GM23248 (cell line): ENCODE data around the gene PLK2.

Experiments
- EZH2 ChIP-seq: fragments of 200-600 bp; sonication (generic); IDR thresholded peaks from 2 replicates; pipeline ENCODE4 v1.6.1; 2018; ENCODE audit warnings: antibody characterized with exemption, mild to moderate bottlenecking; ENCODE audit not compliant: insufficient read depth, poor library complexity, severe bottlenecking
- EZH2phosphoT487 ChIP-seq: fragments of 200-600 bp; sonication (generic); IDR thresholded peaks from 2 replicates; pipeline ENCODE4 v1.6.1; 2018; ENCODE audit warnings: antibody characterized with exemption, moderate library complexity, mild to moderate bottlenecking, low read depth; ENCODE audit not compliant: insufficient read depth

DNA sequence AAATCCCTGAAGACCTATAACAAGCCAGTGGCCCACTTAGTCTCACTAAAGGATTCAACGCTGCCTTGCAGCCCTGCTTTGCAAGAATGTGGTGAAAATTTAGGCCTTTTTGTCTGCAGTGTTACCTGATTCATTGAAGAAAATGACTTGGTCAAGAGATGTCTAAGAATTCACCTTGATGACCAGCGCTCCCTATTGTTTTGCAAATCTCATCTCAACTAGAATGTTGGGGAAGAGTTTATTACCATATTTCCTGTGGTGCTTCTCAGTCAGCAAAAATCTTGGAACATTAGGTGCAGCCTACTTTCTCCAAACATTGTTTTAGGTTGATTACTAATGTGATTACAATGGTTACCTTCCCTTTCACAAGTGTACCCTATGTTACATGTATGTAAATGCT, 53.5 kb downstream of the PLK2 start:
- no peak for TF ChIP-seq EZH2
- no peak for TF ChIP-seq EZH2phosphoT487
